ENCODE measurements around the gene SLC29A1. TPM values are rescaled to one million over a fixed set of nuclear protein-coding genes. Genes with fewer than 3 reads are reported as not detected.
A peak's percentile ranks its signal among the peaks of the same experiment; 100 is the strongest.

Gene SLC29A1
- total and polyA plus RNA-seq, 9 of the 15 experiments (the other 6 are each of a cell fraction or from before 2014, with no cell fraction given): 18.9 to 170 (median 57.7) TPM

GRCh38 chr6:44201638-44202303 lies 21.6 kb upstream of the SLC29A1 start (continued):
- TF ChIP-seq MGA (IDR thresholded peaks at IDR 0.05): peak; percentile 95
- TF ChIP-seq MECOM (CRISPR knock-in tag; IDR thresholded peaks at IDR 0.05): 0 out of 2 replicates have a peak, but pooled peaks have one; percentile 43
- TF ChIP-seq RBFOX2 (IDR thresholded peaks at IDR 0.05; ENCODE audit: low read depth, low read length): peak; percentile 53
- 0 out of 2 replicates have a peak, but pooled peaks have one; percentile 17 for TF ChIP-seq CBFA2T3 (IDR thresholded peaks at IDR 0.05)
- TF ChIP-seq CBX3 (IDR thresholded peaks at IDR 0.05; ENCODE audit: borderline replicate concordance in 1 of 2, low read length in 2 of 2): 0 out of 3 replicates have a peak, but pooled peaks of 1 of the 2 experiments have one; percentile 52
- no peak for TF ChIP-seq ZNF75A (CRISPR knock-in tag; IDR thresholded peaks at IDR 0.05)
- TF ChIP-seq ASH1L (IDR thresholded peaks at IDR 0.05; ENCODE audit: borderline replicate concordance, low read depth, partially characterized antibody): no peak
- peak; percentile 15; the same call in 1 of the 2 replicates for TF ChIP-seq JUN (IDR thresholded peaks at IDR 0.05; ENCODE audit: borderline replicate concordance, low read depth, low read length)
- TF ChIP-seq JUN (CRISPR knock-in tag; IDR thresholded peaks at IDR 0.05; ENCODE audit: borderline replicate concordance): no peak
- no peak for TF ChIP-seq HMGXB4 (CRISPR knock-in tag; IDR thresholded peaks at IDR 0.05)
- TF ChIP-seq E2F6 (IDR thresholded peaks at IDR 0.05; ENCODE audit: borderline replicate concordance in 1 of 2, extremely low read depth in 1 of 2, insufficient read depth in 1 of 2, insufficient read length in 1 of 2, low read depth in 1 of 2, low read length in 1 of 2, poor library complexity in 1 of 2, severe bottlenecking in 1 of 2): peak; percentile 89 to 94
- TF ChIP-seq MAFF (IDR thresholded peaks at IDR 0.05; ENCODE audit: low read length): peak; percentile 57; the same call in 1 of the 2 replicates
